ENCODE data around the gene TNS3. TPM values are rescaled to one million over a fixed set of nuclear protein-coding genes. Genes with fewer than 3 reads are reported as not detected.

TNS3 gene
- total and polyA plus RNA-seq, 2 of the 13 experiments (the other 11 are each of a cell fraction or from before 2014, with no cell fraction given): 52.9 to 55.7 TPM

DNA sequence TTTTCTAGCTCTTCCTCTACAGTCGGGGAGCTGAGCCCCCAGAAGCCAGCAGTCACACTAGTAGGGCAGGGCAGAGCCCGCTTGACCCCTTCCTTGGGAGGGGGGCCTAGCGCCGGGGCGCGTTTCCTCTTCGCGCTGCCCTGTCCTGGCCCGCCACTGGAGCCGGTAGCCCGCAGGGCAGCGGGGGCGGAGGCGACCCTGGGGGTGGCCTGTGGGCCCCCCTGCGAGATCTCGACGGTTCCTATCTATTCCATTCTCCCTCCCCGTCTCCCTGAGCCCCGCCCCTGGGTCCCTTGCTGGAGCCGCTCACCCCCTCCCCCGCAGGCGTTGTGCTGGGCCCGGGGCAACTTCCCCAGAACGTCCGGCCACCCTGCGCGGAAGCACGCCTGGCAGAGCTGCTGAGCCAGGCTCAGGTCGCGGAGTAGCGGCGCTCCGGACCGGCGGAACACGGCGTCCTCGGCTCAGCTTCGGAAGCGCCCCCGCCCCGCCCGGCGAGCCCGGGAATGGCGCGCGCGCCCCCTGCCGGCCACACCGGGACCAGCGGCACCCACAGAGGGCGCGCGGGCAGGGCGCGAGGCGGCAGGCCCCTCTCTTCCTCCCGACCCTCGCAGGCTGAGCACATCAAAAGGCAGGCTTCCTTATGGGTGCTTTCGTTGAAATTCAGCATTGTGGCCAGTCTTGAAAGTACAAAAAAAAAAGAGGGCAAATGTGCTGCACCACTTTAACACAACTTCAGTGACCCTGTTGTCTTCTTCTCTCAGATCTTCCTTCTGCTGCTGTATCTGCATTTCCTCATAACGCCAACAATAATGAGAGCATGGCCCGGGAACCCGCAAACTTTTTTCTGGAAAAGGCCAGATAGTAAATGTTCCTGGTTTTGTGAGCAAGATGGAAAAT, 327.6 kb downstream of the TNS3 start (continued):
- TF ChIP-seq, protein P1, sequence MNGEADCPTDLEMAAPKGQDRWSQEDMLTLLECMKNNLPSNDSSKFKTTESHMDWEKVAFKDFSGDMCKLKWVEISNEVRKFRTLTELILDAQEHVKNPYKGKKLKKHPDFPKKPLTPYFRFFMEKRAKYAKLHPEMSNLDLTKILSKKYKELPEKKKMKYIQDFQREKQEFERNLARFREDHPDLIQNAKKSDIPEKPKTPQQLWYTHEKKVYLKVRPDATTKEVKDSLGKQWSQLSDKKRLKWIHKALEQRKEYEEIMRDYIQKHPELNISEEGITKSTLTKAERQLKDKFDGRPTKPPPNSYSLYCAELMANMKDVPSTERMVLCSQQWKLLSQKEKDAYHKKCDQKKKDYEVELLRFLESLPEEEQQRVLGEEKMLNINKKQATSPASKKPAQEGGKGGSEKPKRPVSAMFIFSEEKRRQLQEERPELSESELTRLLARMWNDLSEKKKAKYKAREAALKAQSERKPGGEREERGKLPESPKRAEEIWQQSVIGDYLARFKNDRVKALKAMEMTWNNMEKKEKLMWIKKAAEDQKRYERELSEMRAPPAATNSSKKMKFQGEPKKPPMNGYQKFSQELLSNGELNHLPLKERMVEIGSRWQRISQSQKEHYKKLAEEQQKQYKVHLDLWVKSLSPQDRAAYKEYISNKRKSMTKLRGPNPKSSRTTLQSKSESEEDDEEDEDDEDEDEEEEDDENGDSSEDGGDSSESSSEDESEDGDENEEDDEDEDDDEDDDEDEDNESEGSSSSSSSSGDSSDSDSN (CRISPR knock-in tag; IDR thresholded peaks at IDR 0.05): peak; percentile 74; the same call in 1 of the 2 replicates
- TF ChIP-seq REPIN1 (CRISPR knock-in tag; IDR thresholded peaks at IDR 0.05; ENCODE audit: borderline replicate concordance, low read depth) (0 out of 2 replicates have a peak, but pooled peaks have one; percentile 37), RFX1 (IDR thresholded peaks at IDR 0.05) (no peak), MAF1 (CRISPR knock-in tag; IDR thresholded peaks at IDR 0.05; ENCODE audit: borderline replicate concordance) (no peak)

DNA sequence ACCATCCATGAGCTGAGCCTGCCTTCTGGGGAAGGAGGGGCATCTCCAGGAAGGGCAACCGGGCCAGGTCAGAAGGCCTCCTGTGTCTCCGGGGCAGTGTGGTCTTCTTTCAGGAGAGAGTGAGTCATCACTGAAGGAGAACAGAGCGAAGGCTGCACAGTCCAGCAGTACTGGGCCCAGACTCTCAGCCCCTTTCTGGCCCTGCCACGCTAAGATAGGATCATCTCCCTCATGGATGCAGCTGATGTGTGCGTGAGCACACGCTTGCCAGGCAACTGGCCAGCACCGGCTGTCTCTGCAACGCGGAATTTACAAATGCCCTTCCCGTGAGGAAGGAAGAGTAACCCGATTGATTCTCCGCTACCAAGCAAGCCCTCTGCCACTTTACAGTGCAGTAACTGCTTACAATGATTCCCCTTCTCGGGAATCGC, 328.2 kb downstream of the TNS3 start:
- Histone ChIP-seq H3K4me3 (replicated peaks in 1 of 3; ENCODE audit: insufficient read depth in 1 of 3, low read depth in 2 of 3, low read length in 3 of 3) (peak overlapping the region; percentile 51 to 73 (median 58)), H3K27me3 (ENCODE audit: control insufficient read depth in 1 of 2, insufficient read depth in 2 of 2, low read length in 2 of 2) (peaks cover 0 to 30% of the 10 kb centered on the region in 2 experiments), H3K79me2 (ENCODE audit: insufficient read depth, low read length) (no peaks in the 10 kb centered on the region), H4K20me1 (ENCODE audit: insufficient read depth, low read length) (no peaks in the 10 kb centered on the region), H3K27ac (ENCODE audit: extremely low read length, insufficient read depth, low read length) (no peak overlapping the region), H3K4me2 (ENCODE audit: low read depth, low read length) (peak overlapping the region; percentile 93), H2AFZ (ENCODE audit: low read length) (peak overlapping the region; percentile 33), H3K4me1 (ENCODE audit: insufficient read depth, low read length) (peaks cover 15% of the 10 kb centered on the region; the same call in 1 of the 2 replicates), H3K9ac (ENCODE audit: insufficient read depth, low read depth, low read length) (no peak overlapping the region), H3K36me3 (replicated peaks in 1 of 2; ENCODE audit: control insufficient read depth in 1 of 2, insufficient read depth in 2 of 2, low read length in 2 of 2) (no peaks in the 10 kb centered on the region), H3K9me3 (ENCODE audit: low read length) (no peaks in the 10 kb centered on the region)
- no peak for FAIRE-seq
- intact Hi-C loops (cut with micrococcal nuclease; ENCODE audit: unreplicated experiment) (no loop called here), in situ Hi-C loops (cut with HindIII; ENCODE audit: extremely low pct_ligation_motif_present, low pct_unique_long_range_greater_than_20kb) (loop anchor here (25.0 kb wide), 1 partner anchor 859 kb away; no protein-coding TSS in a partner anchor)
- ChIA-PET CTCF (ENCODE audit: low intra/inter-chr PET ratio, low total read pairs) (no interaction called here), POLR2A (no interaction called here)
- ATAC-seq: peak; percentile 74
- 34% methylated on average over 8 of the region's 14 CpGs for WGBS (ENCODE audit: low lambda C conversion rate)
- no peak for DNase-seq (ENCODE audit: low spot score)
- BruUV-seq (replicated peaks): no TSS peak
- TF ChIP-seq, protein P2, sequence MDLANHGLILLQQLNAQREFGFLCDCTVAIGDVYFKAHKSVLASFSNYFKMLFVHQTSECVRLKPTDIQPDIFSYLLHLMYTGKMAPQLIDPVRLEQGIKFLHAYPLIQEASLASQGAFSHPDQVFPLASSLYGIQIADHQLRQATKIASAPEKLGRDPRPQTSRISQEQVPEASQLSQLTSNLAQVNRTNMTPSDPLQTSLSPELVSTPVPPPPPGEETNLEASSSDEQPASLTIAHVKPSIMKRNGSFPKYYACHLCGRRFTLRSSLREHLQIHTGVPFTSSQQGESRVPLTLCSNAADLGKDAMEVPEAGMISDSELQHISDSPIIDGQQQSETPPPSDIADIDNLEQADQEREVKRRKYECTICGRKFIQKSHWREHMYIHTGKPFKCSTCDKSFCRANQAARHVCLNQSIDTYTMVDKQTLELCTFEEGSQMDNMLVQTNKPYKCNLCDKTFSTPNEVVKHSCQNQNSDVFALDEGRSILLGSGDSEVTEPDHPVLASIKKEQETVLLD (CRISPR knock-in tag; IDR thresholded peaks at IDR 0.05; ENCODE audit: low read depth): no peak
- TF ChIP-seq MXD4 (CRISPR knock-in tag; IDR thresholded peaks at IDR 0.05) (no peak), ZBTB38 (CRISPR knock-in tag; IDR thresholded peaks at IDR 0.05) (0 out of 2 replicates have a peak, but pooled peaks have one; percentile 44), ADNP (CRISPR knock-in tag; IDR thresholded peaks at IDR 0.05) (no peak), ZNF598 (CRISPR knock-in tag; IDR thresholded peaks at IDR 0.05; ENCODE audit: borderline replicate concordance) (0 out of 2 replicates have a peak, but pooled peaks have one; percentile 22), XRCC5 (optimal IDR thresholded peaks at IDR 0.05; ENCODE audit: low read length) (peak; percentile 20), ZNF260 (CRISPR knock-in tag; IDR thresholded peaks at IDR 0.05; ENCODE audit: borderline replicate concordance, low read depth) (no peak)
- TF ChIP-seq, protein P3, sequence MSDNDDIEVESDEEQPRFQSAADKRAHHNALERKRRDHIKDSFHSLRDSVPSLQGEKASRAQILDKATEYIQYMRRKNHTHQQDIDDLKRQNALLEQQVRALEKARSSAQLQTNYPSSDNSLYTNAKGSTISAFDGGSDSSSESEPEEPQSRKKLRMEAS (IDR thresholded peaks at IDR 0.05): 0 out of 2 replicates have a peak, but pooled peaks have one; percentile 6
- TF ChIP-seq, protein P4, sequence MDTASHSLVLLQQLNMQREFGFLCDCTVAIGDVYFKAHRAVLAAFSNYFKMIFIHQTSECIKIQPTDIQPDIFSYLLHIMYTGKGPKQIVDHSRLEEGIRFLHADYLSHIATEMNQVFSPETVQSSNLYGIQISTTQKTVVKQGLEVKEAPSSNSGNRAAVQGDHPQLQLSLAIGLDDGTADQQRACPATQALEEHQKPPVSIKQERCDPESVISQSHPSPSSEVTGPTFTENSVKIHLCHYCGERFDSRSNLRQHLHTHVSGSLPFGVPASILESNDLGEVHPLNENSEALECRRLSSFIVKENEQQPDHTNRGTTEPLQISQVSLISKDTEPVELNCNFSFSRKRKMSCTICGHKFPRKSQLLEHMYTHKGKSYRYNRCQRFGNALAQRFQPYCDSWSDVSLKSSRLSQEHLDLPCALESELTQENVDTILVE (CRISPR knock-in tag; IDR thresholded peaks at IDR 0.05): no peak

All from HepG2 (cell line).